K562 (cell line): ENCODE data around the gene B4GALT1. TPM values are rescaled to one million over a fixed set of nuclear protein-coding genes. Genes with fewer than 3 reads are reported as not detected.

Experiments used
- ATAC-seq: fragments of 200-7000 bp; cut with Tn5 transposase; 3 replicates; pipeline ENCODE4 v1.9.1; 2020; ENCODE audit warnings: moderate library complexity
- BruUV-seq: library from RNA; stranded (reverse); fragments of 400-500 nt; replicated peaks from 2 replicates; lab custom pipeline; 2021; lab: Mats Ljungman, UMichigan
- CTCF ChIA-PET: fragments of 300-600 bp; formaldehyde crosslinking; extraction: SDS; loops from one replicate; lab custom pipeline; 2021; ENCODE audit warnings: low intra/inter-chr PET ratio; lab: Yijun Ruan, JAX
- POLR2A ChIA-PET: fragments of 300-600, 350-650 bp; sonication (Branson Sonifier 250); formaldehyde crosslinking; extraction: SDS; loops from one replicate; lab custom pipeline; 2021; ENCODE audit warnings: antibody characterized with exemption, inconsistent platforms; lab: Yijun Ruan, JAX
- DNase-seq, 4 experiments: peaks; one replicate each; pipeline versions ENCODE4 v3.0.0 to v3.0.0-alpha.2; 2011 to 2018; ENCODE audit warnings: low spot score in 3 of 4, mixed read lengths in 3 of 4; ENCODE audit errors: extremely low read depth in 1 of 4
- FAIRE-seq: peaks from 2 replicates; lab custom pipeline; 2011; peaks lifted over from hg19 to GRCh38; lab: Jason Lieb, UNC
- H2AFZ ChIP-seq: 2 replicates; pipeline ENCODE4 v1.6.0; 2011; ENCODE audit warnings: low read depth, low read length, control low read depth, inconsistent platforms
- H3K27ac ChIP-seq: fragments of 200-600 bp; 3 replicates; pipeline ENCODE4 v1.8.0; 2011; ENCODE audit warnings: low read depth, mild to moderate bottlenecking, control low read depth, inconsistent platforms, low read length, moderate library complexity, mixed read lengths; ENCODE audit errors: extremely low read depth
- H3K27me3 ChIP-seq, 2 experiments: fragments of 300-600 bp in 1 of 2; 2 replicates in 1 of 2; 3 replicates in 1 of 2; pipeline versions ENCODE4 v1.6.0 to v1.8.0; 2011; ENCODE audit warnings: inconsistent platforms in 2 of 2, low read length in 2 of 2, mild to moderate bottlenecking in 1 of 2, mixed read lengths in 1 of 2, moderate library complexity in 1 of 2; ENCODE audit not compliant: control insufficient read depth in 2 of 2, insufficient read depth in 2 of 2
- H3K36me3 ChIP-seq: fragments of 300-600 bp; 3 replicates; pipeline ENCODE4 v1.8.0; 2011; ENCODE audit warnings: mild to moderate bottlenecking, low read length, inconsistent platforms; ENCODE audit not compliant: control insufficient read depth, insufficient read depth
- H3K4me1 ChIP-seq, 2 experiments: fragments of 200-600 bp in 1 of 2; replicated peaks in 1 of 2; 2 replicates in 1 of 2; 3 replicates in 1 of 2; pipeline versions ENCODE4 v1.5.1 to v1.8.0; 2011; ENCODE audit warnings: inconsistent platforms in 2 of 2, low read length in 2 of 2, mild to moderate bottlenecking in 1 of 2, mixed read lengths in 1 of 2, moderate library complexity in 1 of 2; ENCODE audit not compliant: control insufficient read depth in 2 of 2, insufficient read depth in 2 of 2
- H3K4me2 ChIP-seq: 2 replicates; pipeline ENCODE4 v1.6.1; 2011; ENCODE audit warnings: low read length, control low read depth, inconsistent platforms, mixed read lengths; ENCODE audit not compliant: insufficient read depth
- H3K4me3 ChIP-seq: fragments of 200-600 bp; sonication (generic), shearing (Covaris generic); 2 replicates; pipeline ENCODE4 v1.5.1; 2016; ENCODE audit warnings: control low read depth, inconsistent platforms
- H3K79me2 ChIP-seq: fragments of 200-600 bp; 3 replicates; pipeline ENCODE4 v1.8.0; 2011; ENCODE audit warnings: low read length, inconsistent platforms; ENCODE audit not compliant: control insufficient read depth, insufficient read depth
- H3K9ac ChIP-seq, 2 experiments: 2 replicates each; pipeline versions ENCODE4 v1.6.0 to v1.6.1; 2011; ENCODE audit warnings: low read depth in 2 of 2, low read length in 2 of 2, control low read depth in 1 of 2, inconsistent platforms in 1 of 2, mild to moderate bottlenecking in 1 of 2, mixed read lengths in 1 of 2; ENCODE audit not compliant: insufficient read depth in 1 of 2
- H3K9me1 ChIP-seq: one replicate; pipeline ENCODE4 v1.6.0; 2011; ENCODE audit warnings: inconsistent platforms, mild to moderate bottlenecking, low read length, moderate library complexity; ENCODE audit not compliant: control insufficient read depth, insufficient read depth
- H3K9me3 ChIP-seq: replicated peaks from 2 replicates; pipeline ENCODE4 v1.5.1; 2011; ENCODE audit warnings: low read depth, low read length, inconsistent platforms; ENCODE audit not compliant: control insufficient read depth, insufficient read depth
- H4K20me1 ChIP-seq: replicated peaks from 2 replicates; pipeline ENCODE4 v1.6.1; 2011; ENCODE audit warnings: low read length, inconsistent platforms, mixed read lengths; ENCODE audit not compliant: control insufficient read depth, insufficient read depth
- CC2D1A ChIP-seq: fragments of 450-650 bp; IDR thresholded peaks from 2 replicates; pipeline ENCODE4 v1.6.1; 2017; ENCODE audit warnings: mild to moderate bottlenecking
- CCAR2 ChIP-seq: fragments of 200-400 bp; formaldehyde crosslinking; IDR thresholded peaks from 2 replicates; pipeline ENCODE4 v1.6.1; 2017; ENCODE audit warnings: mild to moderate bottlenecking, low read depth, low read length
- MCM3 ChIP-seq: fragments of 450-650 bp; IDR thresholded peaks from 2 replicates; pipeline ENCODE4 v1.6.1; 2016
- NCOA6 ChIP-seq: fragments of 450-650 bp; IDR thresholded peaks from 2 replicates; pipeline ENCODE4 v1.6.1; 2017; ENCODE audit warnings: mild to moderate bottlenecking
- SRSF3 ChIP-seq: fragments of 200-400 bp; formaldehyde crosslinking; IDR thresholded peaks from 2 replicates; pipeline ENCODE4 v1.6.1; 2016; ENCODE audit warnings: mild to moderate bottlenecking, low read length, moderate library complexity; ENCODE audit not compliant: insufficient read depth
- ZNF780A ChIP-seq: fragments of 250-450 bp; sonication (Bioruptor Pico); IDR thresholded peaks from 2 replicates; pipeline ENCODE4 v1.5.0; 2021; ENCODE audit warnings: mild to moderate bottlenecking
- WGBS: fragments of 100-300 bp; shearing (Covaris generic); methylation state at CpG from one replicate; pipeline ENCODE4 v1.1.6; 2016; ENCODE audit warnings: low coverage, mixed read lengths; ENCODE audit not compliant: insufficient coverage; ENCODE audit errors: missing lambda C conversion rate; 5-methylcytosine and 5-hydroxymethylcytosine counted together
- in situ Hi-C: fragments of 300-500 bp; cut with MboI; formaldehyde crosslinking; loops from 4 replicates; pipeline ENCODE4 v1.15.0; 2018; ENCODE audit warnings: inconsistent platforms, mixed read lengths
- intact Hi-C: fragments of 100-400 bp; cut with micrococcal nuclease; formaldehyde crosslinking; loops from 2 replicates; pipeline ENCODE4 v1.14.2; 2022
- polyA plus RNA-seq, 8 experiments: library from polyadenylated mRNA; depleted of rRNA in 4 of 8; stranded (reverse) in 5 of 8; unstranded in 3 of 8; fragments of >200 nt; fragmentation: Nextera tagmentation in 2 of 8; fragmentation: Illumina TruSeq in 1 of 8; extraction: Ambion mirVana in 2 of 8; extraction: Trizol in 1 of 8; gene quantifications; 2 replicates each; pipeline versions ENCODE4 v1.2.1 to v1.2.3, GENCODE V29; 2011 to 2014; ENCODE audit warnings: inconsistent platforms in 1 of 8, missing spikeins in 1 of 8
- total RNA-seq, 7 experiments: library from RNA; depleted of rRNA in 6 of 7; stranded (reverse); fragments of >200 nt in 6 of 7; fragmentation: Illumina TruSeq in 2 of 7; extraction: Trizol in 2 of 7; gene quantifications; 2 replicates each; pipeline versions ENCODE4 v1.2.1 to v1.2.3, GENCODE V29; 2011 to 2021; ENCODE audit warnings: low replicate concordance in 1 of 7
- TF ChIP-seq, protein P1 (sequence below): fragments of 250-450 bp; sonication (Bioruptor Pico); IDR thresholded peaks from 2 replicates; pipeline ENCODE4 v1.5.0; 2021
- TF ChIP-seq, protein P2 (sequence below): fragments of 250-450 bp; sonication (Bioruptor Pico); IDR thresholded peaks from 2 replicates; pipeline ENCODE4 v1.4.0; 2020; ENCODE audit warnings: mild to moderate bottlenecking, moderate library complexity
- TF ChIP-seq, protein P3 (sequence below): conservative IDR thresholded peaks from 2 replicates; pipeline ENCODE4 v1.6.1; 2011; ENCODE audit warnings: low read depth, mild to moderate bottlenecking, low read length; ENCODE audit not compliant: control insufficient read depth
- TF ChIP-seq, protein P4 (sequence below): IDR thresholded peaks from 2 replicates; pipeline ENCODE4 v1.6.1; 2016; ENCODE audit warnings: missing genetic modification characterization, missing compliant biosample characterization
- TF ChIP-seq, protein P5 (sequence below): sonication (generic); formaldehyde crosslinking; IDR thresholded peaks from 2 replicates; pipeline ENCODE4 v1.8.0; 2022; ENCODE audit warnings: missing genetic modification reagents, mild to moderate bottlenecking, moderate library complexity, borderline replicate concordance
- TF ChIP-seq, protein P6 (sequence below): fragments of 200-800 bp; sonication (Bioruptor generic); IDR thresholded peaks from 2 replicates; pipeline ENCODE4 v1.6.1; 2017; ENCODE audit warnings: missing genetic modification characterization, missing compliant biosample characterization
- TF ChIP-seq, protein P7 (sequence below): fragments of 250-450 bp; sonication (Bioruptor Pico); IDR thresholded peaks from 2 replicates; pipeline ENCODE4 v1.8.0; 2022; ENCODE audit warnings: inconsistent platforms, mild to moderate bottlenecking, moderate library complexity, borderline replicate concordance

B4GALT1 gene
- total and polyA plus RNA-seq, 9 of the 15 experiments (the other 6 are each of a cell fraction or from before 2014, with no cell fraction given) = 4.1 to 26.8 (median 7.1) TPM

DNA sequence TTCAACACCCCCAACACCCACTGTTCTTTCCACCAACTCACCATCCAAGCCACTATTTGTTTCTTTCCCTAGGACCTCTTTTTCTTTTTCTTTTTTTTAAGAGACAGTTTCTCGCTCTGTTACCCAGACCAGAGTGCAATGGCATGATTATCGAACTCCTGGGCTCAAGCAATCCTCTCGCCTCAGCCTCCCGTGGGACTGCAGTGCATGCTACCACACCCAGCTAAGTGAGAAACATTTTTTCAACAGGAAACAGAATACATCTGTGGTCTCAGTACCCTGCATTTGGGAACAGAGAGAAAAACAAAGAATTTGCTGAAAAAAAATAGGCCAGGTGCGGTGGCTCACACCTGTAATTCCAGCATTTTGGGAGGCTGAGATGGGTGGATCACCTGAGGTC, 24.6 kb downstream of the B4GALT1 start:
- Histone ChIP-seq H3K36me3 (no peaks in the 10 kb centered on the region), H3K9me1 (no peaks in the 10 kb centered on the region), H3K27ac (no peak overlapping the region), H3K27me3 (no peaks in the 10 kb centered on the region), H3K9me3 (no peaks in the 10 kb centered on the region), H3K9ac (no peak overlapping the region), H3K4me1 (peaks cover 7 to 9% of the 10 kb centered on the region in 2 experiments; a peak in 3 of 5 replicates), H4K20me1 (peaks cover 9% of the 10 kb centered on the region; the same call in 1 of the 2 replicates), H2AFZ (no peak overlapping the region), H3K4me2 (no peak overlapping the region), H3K4me3 (no peak overlapping the region), H3K79me2 (peaks cover 40% of the 10 kb centered on the region)
- POLR2A ChIA-PET = no interaction called here
- ATAC-seq (no peak), DNase-seq (no peak), FAIRE-seq (no peak)
- in situ Hi-C loops = no loop called here
- no TSS peak for BruUV-seq
- WGBS = 78% methylated on average over 4 of the region's 5 CpGs
- intact Hi-C loops = no loop called here
- CTCF ChIA-PET = no interaction called here
- no peak for TF ChIP-seq ZNF780A (CRISPR knock-in tag)
- TF ChIP-seq, protein P1, sequence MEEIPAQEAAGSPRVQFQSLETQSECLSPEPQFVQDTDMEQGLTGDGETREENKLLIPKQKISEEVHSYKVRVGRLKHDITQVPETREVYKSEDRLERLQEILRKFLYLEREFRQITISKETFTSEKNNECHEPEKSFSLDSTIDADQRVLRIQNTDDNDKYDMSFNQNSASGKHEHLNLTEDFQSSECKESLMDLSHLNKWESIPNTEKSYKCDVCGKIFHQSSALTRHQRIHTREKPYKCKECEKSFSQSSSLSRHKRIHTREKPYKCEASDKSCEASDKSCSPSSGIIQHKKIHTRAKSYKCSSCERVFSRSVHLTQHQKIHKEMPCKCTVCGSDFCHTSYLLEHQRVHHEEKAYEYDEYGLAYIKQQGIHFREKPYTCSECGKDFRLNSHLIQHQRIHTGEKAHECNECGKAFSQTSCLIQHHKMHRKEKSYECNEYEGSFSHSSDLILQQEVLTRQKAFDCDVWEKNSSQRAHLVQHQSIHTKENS (CRISPR knock-in tag) = no peak
- TF ChIP-seq, protein P2, sequence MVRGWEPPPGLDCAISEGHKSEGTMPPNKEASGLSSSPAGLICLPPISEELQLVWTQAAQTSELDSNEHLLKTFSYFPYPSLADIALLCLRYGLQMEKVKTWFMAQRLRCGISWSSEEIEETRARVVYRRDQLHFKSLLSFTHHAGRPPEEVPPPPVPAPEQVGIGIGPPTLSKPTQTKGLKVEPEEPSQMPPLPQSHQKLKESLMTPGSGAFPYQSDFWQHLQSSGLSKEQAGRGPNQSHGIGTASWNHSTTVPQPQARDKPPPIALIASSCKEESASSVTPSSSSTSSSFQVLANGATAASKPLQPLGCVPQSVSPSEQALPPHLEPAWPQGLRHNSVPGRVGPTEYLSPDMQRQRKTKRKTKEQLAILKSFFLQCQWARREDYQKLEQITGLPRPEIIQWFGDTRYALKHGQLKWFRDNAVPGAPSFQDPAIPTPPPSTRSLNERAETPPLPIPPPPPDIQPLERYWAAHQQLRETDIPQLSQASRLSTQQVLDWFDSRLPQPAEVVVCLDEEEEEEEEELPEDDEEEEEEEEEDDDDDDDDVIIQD (CRISPR knock-in tag) = no peak
- TF ChIP-seq SRSF3 = no peak
- TF ChIP-seq, protein P3, sequence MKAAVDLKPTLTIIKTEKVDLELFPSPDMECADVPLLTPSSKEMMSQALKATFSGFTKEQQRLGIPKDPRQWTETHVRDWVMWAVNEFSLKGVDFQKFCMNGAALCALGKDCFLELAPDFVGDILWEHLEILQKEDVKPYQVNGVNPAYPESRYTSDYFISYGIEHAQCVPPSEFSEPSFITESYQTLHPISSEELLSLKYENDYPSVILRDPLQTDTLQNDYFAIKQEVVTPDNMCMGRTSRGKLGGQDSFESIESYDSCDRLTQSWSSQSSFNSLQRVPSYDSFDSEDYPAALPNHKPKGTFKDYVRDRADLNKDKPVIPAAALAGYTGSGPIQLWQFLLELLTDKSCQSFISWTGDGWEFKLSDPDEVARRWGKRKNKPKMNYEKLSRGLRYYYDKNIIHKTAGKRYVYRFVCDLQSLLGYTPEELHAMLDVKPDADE = no peak
- TF ChIP-seq, protein P4, sequence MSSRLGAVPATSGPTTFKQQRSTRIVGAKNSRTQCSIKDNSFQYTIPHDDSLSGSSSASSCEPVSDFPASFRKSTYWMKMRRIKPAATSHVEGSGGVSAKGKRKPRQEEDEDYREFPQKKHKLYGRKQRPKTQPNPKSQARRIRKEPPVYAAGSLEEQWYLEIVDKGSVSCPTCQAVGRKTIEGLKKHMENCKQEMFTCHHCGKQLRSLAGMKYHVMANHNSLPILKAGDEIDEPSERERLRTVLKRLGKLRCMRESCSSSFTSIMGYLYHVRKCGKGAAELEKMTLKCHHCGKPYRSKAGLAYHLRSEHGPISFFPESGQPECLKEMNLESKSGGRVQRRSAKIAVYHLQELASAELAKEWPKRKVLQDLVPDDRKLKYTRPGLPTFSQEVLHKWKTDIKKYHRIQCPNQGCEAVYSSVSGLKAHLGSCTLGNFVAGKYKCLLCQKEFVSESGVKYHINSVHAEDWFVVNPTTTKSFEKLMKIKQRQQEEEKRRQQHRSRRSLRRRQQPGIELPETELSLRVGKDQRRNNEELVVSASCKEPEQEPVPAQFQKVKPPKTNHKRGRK (tag) = no peak
- TF ChIP-seq, protein P5, sequence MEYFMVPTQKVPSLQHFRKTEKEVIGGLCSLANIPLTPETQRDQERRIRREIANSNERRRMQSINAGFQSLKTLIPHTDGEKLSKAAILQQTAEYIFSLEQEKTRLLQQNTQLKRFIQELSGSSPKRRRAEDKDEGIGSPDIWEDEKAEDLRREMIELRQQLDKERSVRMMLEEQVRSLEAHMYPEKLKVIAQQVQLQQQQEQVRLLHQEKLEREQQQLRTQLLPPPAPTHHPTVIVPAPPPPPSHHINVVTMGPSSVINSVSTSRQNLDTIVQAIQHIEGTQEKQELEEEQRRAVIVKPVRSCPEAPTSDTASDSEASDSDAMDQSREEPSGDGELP (CRISPR knock-in tag) = no peak
- TF ChIP-seq NCOA6 = no peak
- TF ChIP-seq CCAR2 = no peak
- TF ChIP-seq CC2D1A = no peak
- no peak for TF ChIP-seq MCM3
- TF ChIP-seq, protein P6, sequence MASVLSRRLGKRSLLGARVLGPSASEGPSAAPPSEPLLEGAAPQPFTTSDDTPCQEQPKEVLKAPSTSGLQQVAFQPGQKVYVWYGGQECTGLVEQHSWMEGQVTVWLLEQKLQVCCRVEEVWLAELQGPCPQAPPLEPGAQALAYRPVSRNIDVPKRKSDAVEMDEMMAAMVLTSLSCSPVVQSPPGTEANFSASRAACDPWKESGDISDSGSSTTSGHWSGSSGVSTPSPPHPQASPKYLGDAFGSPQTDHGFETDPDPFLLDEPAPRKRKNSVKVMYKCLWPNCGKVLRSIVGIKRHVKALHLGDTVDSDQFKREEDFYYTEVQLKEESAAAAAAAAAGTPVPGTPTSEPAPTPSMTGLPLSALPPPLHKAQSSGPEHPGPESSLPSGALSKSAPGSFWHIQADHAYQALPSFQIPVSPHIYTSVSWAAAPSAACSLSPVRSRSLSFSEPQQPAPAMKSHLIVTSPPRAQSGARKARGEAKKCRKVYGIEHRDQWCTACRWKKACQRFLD (CRISPR knock-in tag) = no peak
- TF ChIP-seq, protein P7, sequence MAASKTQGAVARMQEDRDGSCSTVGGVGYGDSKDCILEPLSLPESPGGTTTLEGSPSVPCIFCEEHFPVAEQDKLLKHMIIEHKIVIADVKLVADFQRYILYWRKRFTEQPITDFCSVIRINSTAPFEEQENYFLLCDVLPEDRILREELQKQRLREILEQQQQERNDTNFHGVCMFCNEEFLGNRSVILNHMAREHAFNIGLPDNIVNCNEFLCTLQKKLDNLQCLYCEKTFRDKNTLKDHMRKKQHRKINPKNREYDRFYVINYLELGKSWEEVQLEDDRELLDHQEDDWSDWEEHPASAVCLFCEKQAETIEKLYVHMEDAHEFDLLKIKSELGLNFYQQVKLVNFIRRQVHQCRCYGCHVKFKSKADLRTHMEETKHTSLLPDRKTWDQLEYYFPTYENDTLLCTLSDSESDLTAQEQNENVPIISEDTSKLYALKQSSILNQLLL (CRISPR knock-in tag) = no peak
